AG10803 (cell line): ENCODE measurements around the gene SHROOM2.

Experiments
- DNase-seq: peaks from one replicate; pipeline ENCODE4 v3.0.0; 2010; ENCODE audit warnings: low read depth
- H3K4me3 ChIP-seq: 2 replicates; pipeline ENCODE4 v1.5.1; 2011; ENCODE audit warnings: mild to moderate bottlenecking, low read length, control low read depth
- CTCF ChIP-seq: conservative IDR thresholded peaks from 2 replicates; pipeline ENCODE4 v1.5.1; 2011; ENCODE audit warnings: mild to moderate bottlenecking, low read length, control low read depth, inconsistent platforms

Gene SHROOM2

GRCh38 chrX:9835585-9836210 is 49.5 kb downstream of the SHROOM2 start:
- no peak overlapping the region for H3K4me3 ChIP-seq
- TF ChIP-seq CTCF = no peak
- no peak for DNase-seq

- no peak for DNase-seq
- no peak for TF ChIP-seq CTCF
- H3K4me3 ChIP-seq = no peak overlapping the region
Observed at GRCh38 chrX:9842541-9842940, 56.3 kb downstream of the SHROOM2 start.

- DNase-seq = no peak
- TF ChIP-seq CTCF = no peak
- H3K4me3 ChIP-seq = no peak overlapping the region
Observed at GRCh38 chrX:9844936-9845577, 58.8 kb downstream of the SHROOM2 start.

GRCh38 chrX:9845578-9845952 is 59.3 kb downstream of the SHROOM2 start:
- no peak overlapping the region for H3K4me3 ChIP-seq
- peak; percentile 29 for DNase-seq
- TF ChIP-seq CTCF = no peak

GRCh38 chrX:9846631-9847030 is 60.4 kb downstream of the SHROOM2 start:
- H3K4me3 ChIP-seq = no peak overlapping the region
- no peak for TF ChIP-seq CTCF
- DNase-seq = no peak

GRCh38 chrX:9847071-9847470 is 60.8 kb downstream of the SHROOM2 start:
- no peak for TF ChIP-seq CTCF
- H3K4me3 ChIP-seq = no peak overlapping the region
- peak; percentile 37 for DNase-seq
